NCI-H187 treated with DMSO at 0.1 percent for 48 hours (cell line): Measurements from ENCODE around the gene HBE1.
"Not testable (repeated sequence)": the region's sequence is repeated elsewhere in the genome, so short reads cannot be mapped to it uniquely, and the experiment has no call there.

Experiments used
- DNase-seq: peaks from one replicate; lab custom pipeline; 2025; lab: John Stamatoyannopoulos, UW

HBE1 gene

GRCh38 chr11:5285703-5286340 lies 16.1 kb upstream of the HBE1 start:
- DNase-seq, result no peak

GRCh38 chr11:5284637-5285036 lies 14.9 kb upstream of the HBE1 start:
- DNase-seq, result no peak

- no peak for DNase-seq
These were observed 14.1 kb upstream of the HBE1 start for GRCh38 chr11:5283882-5284281.

GRCh38 chr11:5283086-5283485 lies 13.3 kb upstream of the HBE1 start:
- no peak for DNase-seq

- no peak for DNase-seq
These were observed 12.9 kb upstream of the HBE1 start for GRCh38 chr11:5282628-5283027.

- DNase-seq, result no peak
These were observed 11.9 kb upstream of the HBE1 start for GRCh38 chr11:5281596-5281995.

GRCh38 chr11:5280582-5281102 lies 10.9 kb upstream of the HBE1 start:
- DNase-seq, result no peak

GRCh38 chr11:5279471-5280090 lies 9.8 kb upstream of the HBE1 start:
- no peak for DNase-seq

GRCh38 chr11:5277807-5278382 lies 8.2 kb upstream of the HBE1 start:
- no peak for DNase-seq

GRCh38 chr11:5276697-5277096 lies 7.0 kb upstream of the HBE1 start:
- no peak for DNase-seq

- DNase-seq, result no peak
These were observed 5.8 kb upstream of the HBE1 start for GRCh38 chr11:5275369-5276110.

GRCh38 chr11:5274395-5274794 lies 4.7 kb upstream of the HBE1 start:
- DNase-seq, result no peak

GRCh38 chr11:5272395-5273017 lies 2.8 kb upstream of the HBE1 start:
- DNase-seq, result no peak

GRCh38 chr11:5267033-5267563 lies 2.6 kb downstream of the HBE1 start:
- DNase-seq, result no peak

- no peak for DNase-seq
These were observed 3.1 kb downstream of the HBE1 start for GRCh38 chr11:5266609-5267008.

GRCh38 chr11:5265832-5266231 lies 3.9 kb downstream of the HBE1 start:
- DNase-seq, result no peak

GRCh38 chr11:5258543-5259262 lies 11.0 kb downstream of the HBE1 start:
- DNase-seq, result no peak

GRCh38 chr11:5257296-5257695 lies 12.4 kb downstream of the HBE1 start:
- no peak for DNase-seq

- not testable (repeated sequence) for DNase-seq
These were observed 14.9 kb downstream of the HBE1 start, which contains the start of gene HBG2 for GRCh38 chr11:5254646-5255413. TSS of gene HBG2 (minus strand) at chr11:5254781. CDS start at chr11:5254728, 53 bp downstream.

- not testable (repeated sequence) for DNase-seq
These were observed 15.7 kb downstream of the HBE1 start for GRCh38 chr11:5254023-5254422.
